Astrocyte (in vitro differentiated cells and primary cell): ENCODE results near the gene TRAP1. TPM values are rescaled to one million over a fixed set of nuclear protein-coding genes. Genes with fewer than 3 reads are reported as not detected.

Experiments used
- DNase-seq: peaks from one replicate; pipeline ENCODE4 v3.0.0-alpha.2; 2010; ENCODE audit warnings: low read depth
- FAIRE-seq: peaks from 2 replicates; lab custom pipeline; 2011; peaks lifted over from hg19 to GRCh38; lab: Jason Lieb, UNC
- H2AFZ ChIP-seq: 2 replicates; pipeline ENCODE4 v1.6.0; 2012; ENCODE audit warnings: low read depth, low read length, inconsistent platforms
- H3K27ac ChIP-seq: 2 replicates; pipeline ENCODE4 v1.5.1; 2011; ENCODE audit warnings: low read depth, low read length, inconsistent platforms
- H3K27me3 ChIP-seq: 2 replicates; pipeline ENCODE4 v1.6.0; 2011; ENCODE audit warnings: low read length, inconsistent platforms; ENCODE audit not compliant: insufficient read depth
- H3K36me3 ChIP-seq: 2 replicates; pipeline ENCODE4 v1.5.1; 2011; ENCODE audit warnings: low read length, inconsistent platforms; ENCODE audit not compliant: insufficient read depth
- H3K4me1 ChIP-seq: 2 replicates; pipeline ENCODE4 v1.5.1; 2011; ENCODE audit warnings: low read length, inconsistent platforms; ENCODE audit not compliant: insufficient read depth
- H3K4me2 ChIP-seq: 2 replicates; pipeline ENCODE4 v1.6.0; 2012; ENCODE audit warnings: low read length, inconsistent platforms
- H3K4me3 ChIP-seq: 2 replicates; pipeline ENCODE4 v1.5.1; 2011; ENCODE audit warnings: low read depth, mild to moderate bottlenecking, low read length, inconsistent platforms; ENCODE audit not compliant: insufficient read depth
- H3K79me2 ChIP-seq: 2 replicates; pipeline ENCODE4 v1.6.0; 2012; ENCODE audit warnings: mild to moderate bottlenecking, low read length, inconsistent platforms; ENCODE audit not compliant: insufficient read depth
- H3K9ac ChIP-seq: 2 replicates; pipeline ENCODE4 v1.6.0; 2012; ENCODE audit warnings: mild to moderate bottlenecking, low read length, inconsistent platforms
- H3K9me3 ChIP-seq: 2 replicates; pipeline ENCODE4 v1.5.1; 2012; ENCODE audit warnings: low read depth, mild to moderate bottlenecking, low read length, inconsistent platforms; ENCODE audit not compliant: insufficient read depth
- H4K20me1 ChIP-seq: 2 replicates; pipeline ENCODE4 v1.6.0; 2012; ENCODE audit warnings: low read length, inconsistent platforms; ENCODE audit not compliant: insufficient read depth
- H3K27ac Mint-ChIP-seq: one replicate; pipeline ENCODE4 v1.8.0; 2021; ENCODE audit warnings: mild to moderate bottlenecking, mixed read lengths; ENCODE audit not compliant: unreplicated experiment
- H3K27me3 Mint-ChIP-seq: one replicate; pipeline ENCODE4 v1.8.0; 2021; ENCODE audit warnings: low read depth, mixed read lengths; ENCODE audit not compliant: unreplicated experiment
- H3K36me3 Mint-ChIP-seq: one replicate; pipeline ENCODE4 v1.8.0; 2021; ENCODE audit warnings: low read depth, mixed read lengths; ENCODE audit not compliant: unreplicated experiment
- H3K4me1 Mint-ChIP-seq: one replicate; pipeline ENCODE4 v1.8.0; 2021; ENCODE audit warnings: low read depth, mixed read lengths; ENCODE audit not compliant: unreplicated experiment
- H3K4me3 Mint-ChIP-seq: one replicate; pipeline ENCODE4 v1.8.0; 2021; ENCODE audit warnings: mild to moderate bottlenecking, moderate library complexity, mixed read lengths; ENCODE audit not compliant: unreplicated experiment
- H3K9me3 Mint-ChIP-seq: one replicate; pipeline ENCODE4 v1.8.0; 2021; ENCODE audit warnings: mild to moderate bottlenecking, mixed read lengths; ENCODE audit not compliant: unreplicated experiment
- EZH2 ChIP-seq: IDR thresholded peaks from 2 replicates; pipeline ENCODE4 v1.6.1; 2012; ENCODE audit warnings: mild to moderate bottlenecking, low read length, inconsistent platforms; ENCODE audit not compliant: insufficient read depth
- total RNA-seq: library from RNA; stranded (reverse); gene quantifications from 2 replicates; pipeline ENCODE4 v1.2.1, GENCODE V29; 2021
- TF ChIP-seq, protein P1 (sequence below): IDR thresholded peaks from 2 replicates; pipeline ENCODE4 v1.5.1; 2011; ENCODE audit warnings: low read depth, mild to moderate bottlenecking, inconsistent platforms, low read length, moderate library complexity; ENCODE audit not compliant: insufficient read depth

TRAP1 gene
- total RNA-seq, 1 donor from 2014 or later: 63.3 TPM

GRCh38 chr16:3668626-3669025 is 48.7 kb downstream of the TRAP1 start:
- Mint-ChIP-seq H3K27ac (no peak overlapping the region), H3K36me3 (peaks cover 39% of the 10 kb centered on the region), H3K9me3 (peaks cover 2% of the 10 kb centered on the region), H3K4me3 (no peak overlapping the region), H3K27me3 (no peaks in the 10 kb centered on the region), H3K4me1 (no peaks in the 10 kb centered on the region)
- peaks cover 9% of the 10 kb centered on the region for H3K9me3 ChIP-seq
- no peak overlapping the region for H3K4me2 ChIP-seq
- no peaks in the 10 kb centered on the region for H3K79me2 ChIP-seq
- no peak for FAIRE-seq
- H3K9ac ChIP-seq: no peak overlapping the region
- H4K20me1 ChIP-seq: no peaks in the 10 kb centered on the region
- no peak for TF ChIP-seq EZH2
- TF ChIP-seq, protein P1, sequence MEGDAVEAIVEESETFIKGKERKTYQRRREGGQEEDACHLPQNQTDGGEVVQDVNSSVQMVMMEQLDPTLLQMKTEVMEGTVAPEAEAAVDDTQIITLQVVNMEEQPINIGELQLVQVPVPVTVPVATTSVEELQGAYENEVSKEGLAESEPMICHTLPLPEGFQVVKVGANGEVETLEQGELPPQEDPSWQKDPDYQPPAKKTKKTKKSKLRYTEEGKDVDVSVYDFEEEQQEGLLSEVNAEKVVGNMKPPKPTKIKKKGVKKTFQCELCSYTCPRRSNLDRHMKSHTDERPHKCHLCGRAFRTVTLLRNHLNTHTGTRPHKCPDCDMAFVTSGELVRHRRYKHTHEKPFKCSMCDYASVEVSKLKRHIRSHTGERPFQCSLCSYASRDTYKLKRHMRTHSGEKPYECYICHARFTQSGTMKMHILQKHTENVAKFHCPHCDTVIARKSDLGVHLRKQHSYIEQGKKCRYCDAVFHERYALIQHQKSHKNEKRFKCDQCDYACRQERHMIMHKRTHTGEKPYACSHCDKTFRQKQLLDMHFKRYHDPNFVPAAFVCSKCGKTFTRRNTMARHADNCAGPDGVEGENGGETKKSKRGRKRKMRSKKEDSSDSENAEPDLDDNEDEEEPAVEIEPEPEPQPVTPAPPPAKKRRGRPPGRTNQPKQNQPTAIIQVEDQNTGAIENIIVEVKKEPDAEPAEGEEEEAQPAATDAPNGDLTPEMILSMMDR: no peak
- H3K4me1 ChIP-seq: no peaks in the 10 kb centered on the region
- H3K4me3 ChIP-seq: no peak overlapping the region
- no peaks in the 10 kb centered on the region for H3K27me3 ChIP-seq
- H3K27ac ChIP-seq: no peak overlapping the region
- peaks cover 2% of the 10 kb centered on the region for H3K36me3 ChIP-seq
- no peak for DNase-seq
- H2AFZ ChIP-seq: no peak overlapping the region

- no peak overlapping the region for H3K27ac Mint-ChIP-seq
- Histone ChIP-seq H4K20me1 (no peaks in the 10 kb centered on the region), H3K27ac (no peak overlapping the region), H3K79me2 (no peaks in the 10 kb centered on the region), H3K4me2 (no peak overlapping the region), H3K36me3 (peaks cover 8% of the 10 kb centered on the region), H3K27me3 (no peaks in the 10 kb centered on the region), H2AFZ (no peak overlapping the region), H3K9ac (no peak overlapping the region), H3K4me3 (no peak overlapping the region), H3K9me3 (peaks cover 9% of the 10 kb centered on the region), H3K4me1 (no peaks in the 10 kb centered on the region)
- no peak for DNase-seq
- H3K36me3 Mint-ChIP-seq: peaks cover 36% of the 10 kb centered on the region
- H3K9me3 Mint-ChIP-seq: peaks cover 2% of the 10 kb centered on the region
- TF ChIP-seq, protein P1: no peak
- TF ChIP-seq EZH2: no peak
- H3K27me3 Mint-ChIP-seq: no peaks in the 10 kb centered on the region
- H3K4me3 Mint-ChIP-seq: no peak overlapping the region
- no peaks in the 10 kb centered on the region for H3K4me1 Mint-ChIP-seq
- no peak for FAIRE-seq
Observed at GRCh38 chr16:3665508-3665907, 51.8 kb downstream of the TRAP1 start.

GRCh38 chr16:3664187-3664896 is 53.0 kb downstream of the TRAP1 start:
- Mint-ChIP-seq H3K4me3 (no peak overlapping the region), H3K9me3 (peaks cover 2% of the 10 kb centered on the region), H3K36me3 (peaks cover 32% of the 10 kb centered on the region), H3K27me3 (no peaks in the 10 kb centered on the region), H3K27ac (no peak overlapping the region), H3K4me1 (peaks cover 5% of the 10 kb centered on the region)
- Histone ChIP-seq H3K9ac (no peak overlapping the region), H3K4me3 (no peak overlapping the region), H3K9me3 (peaks cover 9% of the 10 kb centered on the region), H3K27me3 (no peaks in the 10 kb centered on the region), H3K4me1 (no peaks in the 10 kb centered on the region), H3K27ac (no peak overlapping the region), H3K4me2 (no peak overlapping the region), H3K79me2 (no peaks in the 10 kb centered on the region), H3K36me3 (peaks cover 8% of the 10 kb centered on the region), H2AFZ (no peak overlapping the region), H4K20me1 (no peaks in the 10 kb centered on the region)
- TF ChIP-seq, protein P1: no peak
- no peak for TF ChIP-seq EZH2
- DNase-seq (no peak), FAIRE-seq (no peak)
